GM12891 (cell line): ENCODE data around the gene PRKRIP1.
"Not testable (repeated sequence)": the region's sequence is repeated elsewhere in the genome, so short reads cannot be mapped to it uniquely, and the experiment has no call there.

Experiments
- POLR2A ChIP-seq: IDR thresholded peaks from 2 replicates; pipeline ENCODE4 v1.6.1; 2011; ENCODE audit warnings: low read depth, low read length, control low read depth
- POLR2AphosphoS5 ChIP-seq: IDR thresholded peaks from 2 replicates; pipeline ENCODE4 v1.6.1; 2011; ENCODE audit warnings: low read depth, low read length, control low read depth

DNA sequence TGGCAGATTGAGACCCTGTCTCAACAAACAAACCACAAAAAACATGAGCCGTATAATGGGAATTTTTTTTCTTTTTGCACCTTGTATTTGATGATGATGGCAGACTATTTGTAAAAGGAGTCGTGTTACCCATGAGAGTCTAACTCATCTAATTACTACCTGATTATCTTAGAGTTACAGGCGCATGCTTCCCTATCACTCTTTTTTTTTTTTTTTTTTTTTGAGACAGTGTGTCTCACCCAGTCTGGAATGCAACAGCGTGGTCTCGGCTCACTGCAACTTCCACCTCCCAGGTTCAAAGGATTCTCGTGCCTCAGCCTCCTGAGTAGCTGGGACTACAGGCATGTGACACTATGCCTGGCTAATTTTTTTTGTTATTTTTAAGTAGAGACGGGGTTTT is 30.8 kb upstream of the PRKRIP1 start:
- not testable (repeated sequence) for TF ChIP-seq POLR2AphosphoS5, POLR2A
